IMR-90 (cell line): ENCODE results near the gene GMPPB. TPM values are rescaled to one million over a fixed set of nuclear protein-coding genes. Genes with fewer than 3 reads are reported as not detected.

Experiments
- ATAC-seq: fragments of 200-7000 bp; cut with Tn5 transposase; 2 replicates; pipeline ENCODE4 v1.9.1; 2020; ENCODE audit warnings: low read depth, mild to moderate bottlenecking, moderate library complexity
- BruUV-seq: library from RNA; stranded (reverse); fragments of 400-500 nt; replicated peaks from 2 replicates; lab custom pipeline; 2021; lab: Mats Ljungman, UMichigan
- CTCF ChIA-PET: fragments of 300-600 bp; formaldehyde crosslinking; extraction: SDS; loops from one replicate; lab custom pipeline; 2021; ENCODE audit warnings: antibody characterized with exemption; lab: Yijun Ruan, JAX
- POLR2A ChIA-PET: fragments of 300-600 bp; sonication (Branson Sonifier 250); formaldehyde crosslinking; loops from one replicate; lab custom pipeline; 2022; ENCODE audit warnings: antibody characterized with exemption; ENCODE audit not compliant: unreplicated experiment; lab: Charles Lee
- DNase-seq: peaks from one replicate; pipeline ENCODE4 v3.0.0; 2013
- H2AFZ ChIP-seq: replicated peaks from 2 replicates; pipeline ENCODE3; 2013; ENCODE audit warnings: low read length, mild to moderate bottlenecking; ENCODE audit not compliant: poor library complexity
- H2AK5ac ChIP-seq: 2 replicates; pipeline ENCODE4 v1.6.1; 2013; ENCODE audit warnings: low read depth, low read length, inconsistent platforms
- H2AK9ac ChIP-seq: replicated peaks from 2 replicates; pipeline ENCODE3; 2013; ENCODE audit warnings: mild to moderate bottlenecking, low read depth, low read length, moderate library complexity; ENCODE audit not compliant: poor library complexity
- H2BK120ac ChIP-seq: 2 replicates; pipeline ENCODE4 v1.6.1; 2013; ENCODE audit warnings: low read depth, low read length, inconsistent platforms
- H2BK15ac ChIP-seq: 3 replicates; pipeline ENCODE4 v1.6.1; 2013; ENCODE audit warnings: low read depth, low read length, inconsistent platforms
- H2BK20ac ChIP-seq: 2 replicates; pipeline ENCODE4 v1.6.1; 2013; ENCODE audit warnings: low read depth, mild to moderate bottlenecking, inconsistent platforms, low read length, moderate library complexity
- H2BK5ac ChIP-seq: 2 replicates; pipeline ENCODE4 v1.6.1; 2013; ENCODE audit warnings: mild to moderate bottlenecking, low read depth, low read length, inconsistent platforms; ENCODE audit not compliant: poor library complexity, severe bottlenecking
- H3K14ac ChIP-seq: replicated peaks from 2 replicates; pipeline ENCODE4 v1.6.1; 2013; ENCODE audit warnings: low read depth, low read length, inconsistent platforms
- H3K18ac ChIP-seq: 2 replicates; pipeline ENCODE4 v1.6.1; 2013; ENCODE audit warnings: low read depth, low read length, control low read depth
- H3K23ac ChIP-seq: 2 replicates; pipeline ENCODE4 v1.6.1; 2013; ENCODE audit warnings: low read depth, low read length, inconsistent platforms
- H3K27ac ChIP-seq: 2 replicates; pipeline ENCODE4 v1.5.1; 2013; ENCODE audit warnings: mild to moderate bottlenecking, control low read depth, low read length; ENCODE audit not compliant: insufficient read depth
- H3K27me3 ChIP-seq: 2 replicates; pipeline ENCODE4 v1.6.1; 2013; ENCODE audit warnings: low read length; ENCODE audit not compliant: control insufficient read depth, insufficient read depth
- H3K36me3 ChIP-seq: 2 replicates; pipeline ENCODE4 v1.6.1; 2013; ENCODE audit warnings: low read length, mixed read lengths; ENCODE audit not compliant: control insufficient read depth, insufficient read depth
- H3K4ac ChIP-seq: 2 replicates; pipeline ENCODE4 v1.6.1; 2013; ENCODE audit warnings: low read depth, low read length, inconsistent platforms
- H3K4me1 ChIP-seq: 2 replicates; pipeline ENCODE4 v1.6.1; 2013; ENCODE audit warnings: low read length, mixed read lengths; ENCODE audit not compliant: control insufficient read depth, insufficient read depth
- H3K4me2 ChIP-seq: 2 replicates; pipeline ENCODE4 v1.6.1; 2013; ENCODE audit warnings: low read depth, mild to moderate bottlenecking, control low read depth, low read length, moderate library complexity
- H3K4me3 ChIP-seq: 2 replicates; pipeline ENCODE4 v1.5.1; 2013; ENCODE audit warnings: low read depth, mild to moderate bottlenecking, control low read depth, low read length, moderate library complexity; ENCODE audit not compliant: insufficient read depth
- H3K56ac ChIP-seq: 2 replicates; pipeline ENCODE4 v1.6.1; 2013; ENCODE audit warnings: low read length, inconsistent platforms; ENCODE audit not compliant: insufficient read depth; ENCODE audit errors: extremely low read depth
- H3K79me1 ChIP-seq, 2 experiments: 2 replicates each; pipeline ENCODE4 v1.6.1; 2013; ENCODE audit warnings: low read length in 2 of 2, inconsistent platforms in 1 of 2, low read depth in 1 of 2
- H3K9ac ChIP-seq: 2 replicates; pipeline ENCODE4 v1.6.1; 2013; ENCODE audit warnings: low read depth, low read length, control low read depth
- H3K9me1 ChIP-seq: 2 replicates; pipeline ENCODE4 v1.6.1; 2013; ENCODE audit warnings: low read length, inconsistent platforms; ENCODE audit not compliant: insufficient read depth
- H3K9me3 ChIP-seq: 2 replicates; pipeline ENCODE4 v1.6.1; 2013; ENCODE audit warnings: low read length; ENCODE audit not compliant: control insufficient read depth, insufficient read depth
- H4K20me1 ChIP-seq: 2 replicates; pipeline ENCODE4 v1.6.1; 2013; ENCODE audit warnings: low read length, inconsistent platforms; ENCODE audit not compliant: insufficient read depth
- H4K5ac ChIP-seq: 2 replicates; pipeline ENCODE4 v1.6.1; 2013; ENCODE audit warnings: mild to moderate bottlenecking, low read depth, low read length, control low read depth
- H4K8ac ChIP-seq, 2 experiments: 2 replicates each; pipeline ENCODE4 v1.6.1; 2013; ENCODE audit warnings: low read depth in 2 of 2, low read length in 2 of 2, control low read depth in 1 of 2, inconsistent platforms in 1 of 2
- H4K91ac ChIP-seq: 2 replicates; pipeline ENCODE4 v1.6.1; 2013; ENCODE audit warnings: low read depth, low read length, inconsistent platforms; ENCODE audit not compliant: insufficient read depth
- CHD1 ChIP-seq: IDR thresholded peaks from 2 replicates; pipeline ENCODE4 v1.6.1; 2012; ENCODE audit warnings: low read depth, low read length, improper control_type of control experiment
- MAFK ChIP-seq: IDR thresholded peaks from 2 replicates; pipeline ENCODE4 v1.6.1; 2012; ENCODE audit warnings: low read depth, low read length, improper control_type of control experiment
- MAZ ChIP-seq: IDR thresholded peaks from 2 replicates; pipeline ENCODE4 v1.6.1; 2012; ENCODE audit warnings: low read depth, mild to moderate bottlenecking, low read length, improper control_type of control experiment, moderate library complexity, borderline replicate concordance
- POLR2A ChIP-seq: IDR thresholded peaks from 2 replicates; pipeline ENCODE4 v1.6.1; 2012; ENCODE audit warnings: mild to moderate bottlenecking, low read depth, low read length
- SMC3 ChIP-seq: fragments of 150-350 bp; IDR thresholded peaks from 2 replicates; pipeline ENCODE4 v1.6.1; 2016; ENCODE audit warnings: low read depth, mild to moderate bottlenecking, antibody characterized with exemption, low read length, moderate library complexity
- WGBS, 2 experiments: methylation state at CpG; one replicate each; pipeline versions ENCODE4 v1.1.5 to v1.1.7; 2013; ENCODE audit warnings: missing lambda C conversion rate in 2 of 2; ENCODE audit not compliant: insufficient read length in 1 of 2; ENCODE audit errors: extremely low coverage in 2 of 2; 5-methylcytosine and 5-hydroxymethylcytosine counted together
- dilution Hi-C: fragments of 300-500 bp; cut with HindIII; formaldehyde crosslinking; loops from one replicate; pipeline ENCODE4 v1.14.3; 2018; ENCODE audit warnings: low sequenced_read_pairs; ENCODE audit not compliant: unreplicated experiment
- in situ Hi-C: fragments of 300-500 bp; cut with MboI; formaldehyde crosslinking; loops from 3 replicates; pipeline ENCODE4 v1.14.3; 2019; ENCODE audit warnings: low sequenced_read_pairs, inconsistent platforms, mixed read lengths
- intact Hi-C: fragments of 100-400 bp; cut with micrococcal nuclease; formaldehyde crosslinking; loops from 2 replicates; pipeline ENCODE4 v1.10.0; 2022
- polyA plus RNA-seq, 3 experiments: library from polyadenylated mRNA; depleted of rRNA; stranded (reverse); fragments of >200 nt; gene quantifications; 2 replicates each; pipeline ENCODE4 v1.2.3, GENCODE V29; 2012; ENCODE audit warnings: low replicate concordance in 1 of 3
- total RNA-seq: library from RNA; depleted of rRNA; stranded (reverse); fragments of >200 nt; gene quantifications from 2 replicates; pipeline ENCODE4 v1.2.3, GENCODE V29; 2012

Gene GMPPB
- total and polyA plus RNA-seq, 2 of the 4 experiments (the other 2 are of a cell fraction): 27.9 to 37.3 TPM

DNA sequence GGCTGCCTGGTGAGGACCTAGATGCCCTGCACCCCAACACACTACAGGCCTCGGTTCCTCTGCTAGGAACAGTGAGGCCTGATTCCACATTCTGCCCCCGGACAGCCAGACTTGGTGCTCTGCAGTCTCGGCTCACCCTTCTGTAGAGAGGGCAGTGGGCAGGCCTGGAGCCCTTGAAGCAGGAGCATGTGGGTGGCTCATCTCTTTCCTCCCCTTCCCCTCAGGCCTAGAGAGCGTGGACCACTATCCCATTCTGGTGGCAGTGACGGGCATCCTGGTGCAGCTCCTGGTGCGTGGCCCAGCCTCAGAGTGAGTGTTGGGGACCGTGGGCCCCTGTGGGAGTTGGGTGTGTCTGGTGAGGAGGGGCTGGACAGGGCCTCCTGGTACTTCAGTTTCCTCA is 7.6 kb downstream of the GMPPB start:
- Histone ChIP-seq H3K4me3 (no peak overlapping the region), H3K9me1 (no peaks in the 10 kb centered on the region; the same call in 1 of the 2 replicates), H2BK120ac (no peak overlapping the region), H3K56ac (no peak overlapping the region), H3K9ac (no peak overlapping the region), H2BK20ac (no peak overlapping the region), H3K18ac (no peak overlapping the region), H2AK9ac (peak overlapping the region; percentile 66), H3K27ac (no peak overlapping the region), H3K9me3 (no peaks in the 10 kb centered on the region), H3K4me2 (no peak overlapping the region), H4K20me1 (peaks cover 17% of the 10 kb centered on the region), H4K8ac (no peak overlapping the region), H3K4me1 (peaks cover 6% of the 10 kb centered on the region), H3K27me3 (no peaks in the 10 kb centered on the region), H3K79me1 (peaks cover 4 to 15% of the 10 kb centered on the region in 2 experiments; a peak in 2 of 4 replicates), H2AFZ (no peak overlapping the region), H3K36me3 (peaks cover 17% of the 10 kb centered on the region), H2BK15ac (no peak overlapping the region), H2AK5ac (no peak overlapping the region), H4K5ac (no peak overlapping the region), H4K91ac (no peak overlapping the region), H3K4ac (no peak overlapping the region), H3K14ac (no peak overlapping the region), H2BK5ac (no peak overlapping the region), H3K23ac (no peak overlapping the region)
- POLR2A ChIA-PET: no interaction called here
- in situ Hi-C loops (no loop called here), dilution Hi-C loops (no loop called here), intact Hi-C loops (no loop called here)
- no peak for DNase-seq
- TF ChIP-seq CHD1 (no peak), POLR2A (no peak), MAFK (no peak), SMC3 (no peak), MAZ (no peak)
- BruUV-seq: no TSS peak
- no CpG with 5 or more reads among the region's 7 CpGs for WGBS, 2 experiments
- CTCF ChIA-PET: interaction anchor here (0.6 kb wide), 1 partner anchor 310 kb away, joined by 3 read pairs; no protein-coding TSS in a partner anchor
- ATAC-seq: no peak
